ENCODE results near the gene ITM2B. TPM values are rescaled to one million over a fixed set of nuclear protein-coding genes. Genes with fewer than 3 reads are reported as not detected.

ITM2B gene
- 75.2 TPM for total RNA-seq

GRCh38 chr13:48233046-48233888 lies at the start of gene ITM2B:
Gene ITM2B, plus strand, starts transcription at chr13:48233206. Its CDS starts 155 bp downstream, at chr13:48233361.
- Histone ChIP-seq H3K4me1 (ENCODE audit: control insufficient read depth in 3 of 3, insufficient read depth in 3 of 3, low read length in 3 of 3) (peaks cover 19 to 35% (median 27%) of the 10 kb centered on the region in 3 donors), H3K9me3 (ENCODE audit: control insufficient read depth in 3 of 3, low read length in 3 of 3) (no peaks in the 10 kb centered on the region), H3K36me3 (ENCODE audit: control insufficient read depth in 3 of 3, insufficient read depth in 3 of 3, low read length in 3 of 3) (no peaks in the 10 kb centered on the region), H3K9ac (ENCODE audit: low read depth in 1 of 3, low read length in 3 of 3) (peak within 1 kb of the TSS; percentile 99 to 100 (median 99)), H3K4me3 (ENCODE audit: low read length in 3 of 3) (peak within 1 kb of the TSS; percentile 97 to 99 (median 98)), H3K27ac (ENCODE audit: low read depth, low read length) (peak within 1 kb of the TSS; percentile 97), H3K27me3 (ENCODE audit: control insufficient read depth in 3 of 3, insufficient read depth in 3 of 3, low read length in 3 of 3) (no peaks in the 10 kb centered on the region)

GRCh38 chr13:48184260-48184659 lies 48.7 kb upstream of the ITM2B start:
- Histone ChIP-seq H3K27ac (ENCODE audit: low read depth, low read length) (no peak overlapping the region), H3K36me3 (ENCODE audit: control insufficient read depth in 3 of 3, insufficient read depth in 3 of 3, low read length in 3 of 3) (no peaks in the 10 kb centered on the region), H3K9ac (ENCODE audit: low read depth in 1 of 3, low read length in 3 of 3) (no peak overlapping the region), H3K27me3 (ENCODE audit: control insufficient read depth in 3 of 3, insufficient read depth in 3 of 3, low read length in 3 of 3) (no peaks in the 10 kb centered on the region), H3K9me3 (ENCODE audit: control insufficient read depth in 3 of 3, low read length in 3 of 3) (no peaks in the 10 kb centered on the region), H3K4me3 (ENCODE audit: low read length in 3 of 3) (no peak overlapping the region), H3K4me1 (ENCODE audit: control insufficient read depth in 3 of 3, insufficient read depth in 3 of 3, low read length in 3 of 3) (no peaks in the 10 kb centered on the region)

GRCh38 chr13:48185018-48185417 lies 48.0 kb upstream of the ITM2B start:
- Histone ChIP-seq H3K4me3 (ENCODE audit: low read length in 3 of 3) (no peak overlapping the region), H3K4me1 (ENCODE audit: control insufficient read depth in 3 of 3, insufficient read depth in 3 of 3, low read length in 3 of 3) (no peaks in the 10 kb centered on the region), H3K27me3 (ENCODE audit: control insufficient read depth in 3 of 3, insufficient read depth in 3 of 3, low read length in 3 of 3) (no peaks in the 10 kb centered on the region), H3K27ac (ENCODE audit: low read depth, low read length) (no peak overlapping the region), H3K9me3 (ENCODE audit: control insufficient read depth in 3 of 3, low read length in 3 of 3) (no peaks in the 10 kb centered on the region), H3K36me3 (ENCODE audit: control insufficient read depth in 3 of 3, insufficient read depth in 3 of 3, low read length in 3 of 3) (no peaks in the 10 kb centered on the region), H3K9ac (ENCODE audit: low read depth in 1 of 3, low read length in 3 of 3) (no peak overlapping the region)

- H3K9ac ChIP-seq (ENCODE audit: low read depth in 1 of 3, low read length in 3 of 3), result no peak overlapping the region
- no peak overlapping the region for H3K27ac ChIP-seq (ENCODE audit: low read depth, low read length)
- no peaks in the 10 kb centered on the region for H3K4me1 ChIP-seq (ENCODE audit: control insufficient read depth in 3 of 3, insufficient read depth in 3 of 3, low read length in 3 of 3)
- no peaks in the 10 kb centered on the region for H3K36me3 ChIP-seq (ENCODE audit: control insufficient read depth in 3 of 3, insufficient read depth in 3 of 3, low read length in 3 of 3)
- H3K27me3 ChIP-seq (ENCODE audit: control insufficient read depth in 3 of 3, insufficient read depth in 3 of 3, low read length in 3 of 3), result no peaks in the 10 kb centered on the region
- H3K4me3 ChIP-seq (ENCODE audit: low read length in 3 of 3), result no peak overlapping the region
- H3K9me3 ChIP-seq (ENCODE audit: control insufficient read depth in 3 of 3, low read length in 3 of 3), result no peaks in the 10 kb centered on the region
Observed at GRCh38 chr13:48186722-48187121, 46.3 kb upstream of the ITM2B start.

GRCh38 chr13:48188131-48188530 lies 44.9 kb upstream of the ITM2B start:
- Histone ChIP-seq H3K27me3 (ENCODE audit: control insufficient read depth in 3 of 3, insufficient read depth in 3 of 3, low read length in 3 of 3) (no peaks in the 10 kb centered on the region), H3K9ac (ENCODE audit: low read depth in 1 of 3, low read length in 3 of 3) (no peak overlapping the region), H3K36me3 (ENCODE audit: control insufficient read depth in 3 of 3, insufficient read depth in 3 of 3, low read length in 3 of 3) (no peaks in the 10 kb centered on the region), H3K4me1 (ENCODE audit: control insufficient read depth in 3 of 3, insufficient read depth in 3 of 3, low read length in 3 of 3) (no peaks in the 10 kb centered on the region), H3K4me3 (ENCODE audit: low read length in 3 of 3) (no peak overlapping the region), H3K27ac (ENCODE audit: low read depth, low read length) (no peak overlapping the region), H3K9me3 (ENCODE audit: control insufficient read depth in 3 of 3, low read length in 3 of 3) (no peaks in the 10 kb centered on the region)

- no peaks in the 10 kb centered on the region for H3K36me3 ChIP-seq (ENCODE audit: control insufficient read depth in 3 of 3, insufficient read depth in 3 of 3, low read length in 3 of 3)
- H3K27me3 ChIP-seq (ENCODE audit: control insufficient read depth in 3 of 3, insufficient read depth in 3 of 3, low read length in 3 of 3), result no peaks in the 10 kb centered on the region
- H3K9me3 ChIP-seq (ENCODE audit: control insufficient read depth in 3 of 3, low read length in 3 of 3), result no peaks in the 10 kb centered on the region
- H3K27ac ChIP-seq (ENCODE audit: low read depth, low read length), result no peak overlapping the region
- H3K4me1 ChIP-seq (ENCODE audit: control insufficient read depth in 3 of 3, insufficient read depth in 3 of 3, low read length in 3 of 3), result no peaks in the 10 kb centered on the region
- H3K9ac ChIP-seq (ENCODE audit: low read depth in 1 of 3, low read length in 3 of 3), result no peak overlapping the region
- H3K4me3 ChIP-seq (ENCODE audit: low read length in 3 of 3), result no peak overlapping the region
Observed at GRCh38 chr13:48188601-48189000, 44.4 kb upstream of the ITM2B start.

- Histone ChIP-seq H3K9ac (ENCODE audit: low read depth in 1 of 3, low read length in 3 of 3) (no peak overlapping the region), H3K9me3 (ENCODE audit: control insufficient read depth in 3 of 3, low read length in 3 of 3) (no peaks in the 10 kb centered on the region), H3K36me3 (ENCODE audit: control insufficient read depth in 3 of 3, insufficient read depth in 3 of 3, low read length in 3 of 3) (no peaks in the 10 kb centered on the region), H3K4me1 (ENCODE audit: control insufficient read depth in 3 of 3, insufficient read depth in 3 of 3, low read length in 3 of 3) (no peaks in the 10 kb centered on the region), H3K27ac (ENCODE audit: low read depth, low read length) (no peak overlapping the region), H3K27me3 (ENCODE audit: control insufficient read depth in 3 of 3, insufficient read depth in 3 of 3, low read length in 3 of 3) (no peaks in the 10 kb centered on the region), H3K4me3 (ENCODE audit: low read length in 3 of 3) (no peak overlapping the region)
Observed at GRCh38 chr13:48189171-48189570, 43.8 kb upstream of the ITM2B start.

GRCh38 chr13:48192411-48192935 lies 40.5 kb upstream of the ITM2B start:
- H3K4me3 ChIP-seq (ENCODE audit: low read length in 3 of 3), result no peak overlapping the region
- H3K27me3 ChIP-seq (ENCODE audit: control insufficient read depth in 3 of 3, insufficient read depth in 3 of 3, low read length in 3 of 3), result no peaks in the 10 kb centered on the region
- no peaks in the 10 kb centered on the region for H3K4me1 ChIP-seq (ENCODE audit: control insufficient read depth in 3 of 3, insufficient read depth in 3 of 3, low read length in 3 of 3)
- H3K36me3 ChIP-seq (ENCODE audit: control insufficient read depth in 3 of 3, insufficient read depth in 3 of 3, low read length in 3 of 3), result no peaks in the 10 kb centered on the region
- H3K27ac ChIP-seq (ENCODE audit: low read depth, low read length), result no peak overlapping the region
- no peak overlapping the region for H3K9ac ChIP-seq (ENCODE audit: low read depth in 1 of 3, low read length in 3 of 3)
- H3K9me3 ChIP-seq (ENCODE audit: control insufficient read depth in 3 of 3, low read length in 3 of 3), result no peaks in the 10 kb centered on the region

- Histone ChIP-seq H3K4me1 (ENCODE audit: control insufficient read depth in 3 of 3, insufficient read depth in 3 of 3, low read length in 3 of 3) (no peaks in the 10 kb centered on the region), H3K9me3 (ENCODE audit: control insufficient read depth in 3 of 3, low read length in 3 of 3) (no peaks in the 10 kb centered on the region), H3K4me3 (ENCODE audit: low read length in 3 of 3) (no peak overlapping the region), H3K27ac (ENCODE audit: low read depth, low read length) (no peak overlapping the region), H3K9ac (ENCODE audit: low read depth in 1 of 3, low read length in 3 of 3) (no peak overlapping the region), H3K27me3 (ENCODE audit: control insufficient read depth in 3 of 3, insufficient read depth in 3 of 3, low read length in 3 of 3) (no peaks in the 10 kb centered on the region), H3K36me3 (ENCODE audit: control insufficient read depth in 3 of 3, insufficient read depth in 3 of 3, low read length in 3 of 3) (no peaks in the 10 kb centered on the region)
Observed at GRCh38 chr13:48194379-48194754, 38.6 kb upstream of the ITM2B start.

- H3K4me1 ChIP-seq (ENCODE audit: control insufficient read depth in 3 of 3, insufficient read depth in 3 of 3, low read length in 3 of 3), result no peaks in the 10 kb centered on the region
- no peaks in the 10 kb centered on the region for H3K9me3 ChIP-seq (ENCODE audit: control insufficient read depth in 3 of 3, low read length in 3 of 3)
- no peaks in the 10 kb centered on the region for H3K27me3 ChIP-seq (ENCODE audit: control insufficient read depth in 3 of 3, insufficient read depth in 3 of 3, low read length in 3 of 3)
- H3K9ac ChIP-seq (ENCODE audit: low read depth in 1 of 3, low read length in 3 of 3), result no peak overlapping the region
- no peak overlapping the region for H3K27ac ChIP-seq (ENCODE audit: low read depth, low read length)
- no peak overlapping the region for H3K4me3 ChIP-seq (ENCODE audit: low read length in 3 of 3)
- H3K36me3 ChIP-seq (ENCODE audit: control insufficient read depth in 3 of 3, insufficient read depth in 3 of 3, low read length in 3 of 3), result no peaks in the 10 kb centered on the region
Observed at GRCh38 chr13:48199404-48199946, 33.5 kb upstream of the ITM2B start.
